Endothelial cell (in vitro differentiated cells): Measurements from ENCODE around the gene MEX3D. TPM values are rescaled to one million over a fixed set of nuclear protein-coding genes. Genes with fewer than 3 reads are reported as not detected.

Source experiments
- DNase-seq: peaks from one replicate; pipeline ENCODE4 v3.0.0; 2021; ENCODE audit warnings: low spot score
- H3K27ac Mint-ChIP-seq: one replicate; pipeline ENCODE4 v1.8.0; 2021; ENCODE audit warnings: mixed read lengths, inconsistent platforms; ENCODE audit not compliant: unreplicated experiment
- H3K27me3 Mint-ChIP-seq: one replicate; pipeline ENCODE4 v1.8.0; 2021; ENCODE audit warnings: mild to moderate bottlenecking, moderate library complexity, mixed read lengths, inconsistent platforms; ENCODE audit not compliant: unreplicated experiment
- H3K36me3 Mint-ChIP-seq: one replicate; pipeline ENCODE4 v1.8.0; 2021; ENCODE audit warnings: mild to moderate bottlenecking, low read depth, mixed read lengths, inconsistent platforms; ENCODE audit not compliant: unreplicated experiment
- H3K4me1 Mint-ChIP-seq: one replicate; pipeline ENCODE4 v1.8.0; 2021; ENCODE audit warnings: mild to moderate bottlenecking, mixed read lengths, inconsistent platforms; ENCODE audit not compliant: unreplicated experiment
- H3K4me3 Mint-ChIP-seq: one replicate; pipeline ENCODE4 v1.8.0; 2021; ENCODE audit warnings: mild to moderate bottlenecking, mixed read lengths, inconsistent platforms; ENCODE audit not compliant: unreplicated experiment
- H3K9me3 Mint-ChIP-seq: one replicate; pipeline ENCODE4 v1.8.0; 2021; ENCODE audit warnings: mixed read lengths, inconsistent platforms; ENCODE audit not compliant: unreplicated experiment
- CTCF ChIP-seq: fragments of 200-600 bp; sonication (generic); IDR thresholded peaks from one replicate; pipeline ENCODE4 v1.5.0; 2021; ENCODE audit warnings: antibody characterized with exemption; ENCODE audit not compliant: unreplicated experiment
- total RNA-seq: library from RNA; stranded (reverse); fragmentation: NEBNext Ultra II Directional; extraction: Animal tissue kit (Norgen Biotek cat#: 25700); gene quantifications from one replicate; pipeline ENCODE4 v1.2.1, GENCODE V29; 2021; ENCODE audit not compliant: unreplicated experiment

The MEX3D gene
- total RNA-seq, 1 donor from 2014 or later = 73.4 TPM

- Mint-ChIP-seq H3K27ac (peak within 1 kb of the TSS; percentile 97), H3K36me3 (no peaks in the 10 kb centered on the region), H3K9me3 (no peaks in the 10 kb centered on the region), H3K4me1 (peaks cover 10% of the 10 kb centered on the region), H3K4me3 (peak within 1 kb of the TSS; percentile 95), H3K27me3 (peaks cover 15% of the 10 kb centered on the region)
- TF ChIP-seq CTCF = no peak
- DNase-seq = peak; percentile 86
Measured at GRCh38 chr19:1605236-1606137, 37.4 kb upstream of the MEX3D start, which contains the start of gene UQCR11. Gene UQCR11 (minus strand): TSS chr19:1605462. CDS start chr19:1605409, 53 bp downstream.

GRCh38 chr19:1602091-1602707, 34.1 kb upstream of the MEX3D start:
- H3K9me3 Mint-ChIP-seq = no peaks in the 10 kb centered on the region
- peaks cover 10% of the 10 kb centered on the region for H3K4me1 Mint-ChIP-seq
- peaks cover 8% of the 10 kb centered on the region for H3K36me3 Mint-ChIP-seq
- no peak overlapping the region for H3K27ac Mint-ChIP-seq
- peaks cover 10% of the 10 kb centered on the region for H3K27me3 Mint-ChIP-seq
- H3K4me3 Mint-ChIP-seq = no peak overlapping the region
- no peak for DNase-seq
- TF ChIP-seq CTCF = no peak

- peak; percentile 29 for TF ChIP-seq CTCF
- no peak overlapping the region for H3K27ac Mint-ChIP-seq
- H3K27me3 Mint-ChIP-seq = peaks cover 6% of the 10 kb centered on the region
- peaks cover 10% of the 10 kb centered on the region for H3K4me1 Mint-ChIP-seq
- H3K9me3 Mint-ChIP-seq = no peaks in the 10 kb centered on the region
- peaks cover 9% of the 10 kb centered on the region for H3K36me3 Mint-ChIP-seq
- DNase-seq = no peak
- peak overlapping the region; percentile 67 for H3K4me3 Mint-ChIP-seq
Measured at GRCh38 chr19:1601613-1602064, 33.5 kb upstream of the MEX3D start.

- H3K36me3 Mint-ChIP-seq = peaks cover 9% of the 10 kb centered on the region
- peaks cover 3% of the 10 kb centered on the region for H3K4me1 Mint-ChIP-seq
- H3K9me3 Mint-ChIP-seq = no peaks in the 10 kb centered on the region
- TF ChIP-seq CTCF = no peak
- H3K27ac Mint-ChIP-seq = no peak overlapping the region
- H3K27me3 Mint-ChIP-seq = peaks cover under 1% of the 10 kb centered on the region
- DNase-seq = no peak
- H3K4me3 Mint-ChIP-seq = no peak overlapping the region
Measured at GRCh38 chr19:1599460-1599846, 31.3 kb upstream of the MEX3D start.
